Neuronal stem cell (in vitro differentiated cells): ENCODE results near the gene MATN3.

Experiments used
- DNase-seq: peaks from one replicate; pipeline ENCODE4 v3.0.0-alpha.2; 2013; ENCODE audit warnings: low spot score
- H2AFZ ChIP-seq: one replicate; pipeline ENCODE4 v1.6.1; 2013; ENCODE audit warnings: mild to moderate bottlenecking, low read length, inconsistent platforms
- H2AK5ac ChIP-seq: 2 replicates; pipeline ENCODE4 v1.6.1; 2013; ENCODE audit warnings: low read depth, mild to moderate bottlenecking, inconsistent platforms, low read length, moderate library complexity, mixed read lengths
- H2BK120ac ChIP-seq: 2 replicates; pipeline ENCODE4 v1.6.1; 2013; ENCODE audit warnings: low read depth, mild to moderate bottlenecking, inconsistent platforms, low read length, moderate library complexity, mixed read lengths
- H2BK12ac ChIP-seq: one replicate; pipeline ENCODE4 v1.6.1; 2013; ENCODE audit warnings: low read length, inconsistent platforms
- H2BK15ac ChIP-seq: 2 replicates; pipeline ENCODE4 v1.6.1; 2013; ENCODE audit warnings: mild to moderate bottlenecking, low read length, inconsistent platforms, mixed read lengths
- H2BK5ac ChIP-seq: one replicate; pipeline ENCODE4 v1.6.1; 2013; ENCODE audit warnings: inconsistent platforms, mild to moderate bottlenecking, low read length, moderate library complexity
- H3K14ac ChIP-seq: one replicate; pipeline ENCODE4 v1.6.1; 2013; ENCODE audit warnings: low read length, inconsistent platforms
- H3K18ac ChIP-seq: 2 replicates; pipeline ENCODE4 v1.6.1; 2013; ENCODE audit warnings: low read length, inconsistent platforms
- H3K23ac ChIP-seq: 2 replicates; pipeline ENCODE4 v1.6.1; 2013; ENCODE audit warnings: low read depth, mild to moderate bottlenecking, mixed read lengths, low read length, inconsistent platforms; ENCODE audit not compliant: poor library complexity
- H3K27ac ChIP-seq: replicated peaks from 3 replicates; pipeline ENCODE4 v1.5.1; 2013; ENCODE audit warnings: low read length, inconsistent platforms
- H3K27me3 ChIP-seq, 3 experiments: 2 replicates each; pipeline ENCODE4 v1.6.1; 2013; ENCODE audit warnings: low read length in 3 of 3, mild to moderate bottlenecking in 2 of 3, inconsistent platforms in 1 of 3, low read depth in 1 of 3, mixed read lengths in 1 of 3, moderate library complexity in 1 of 3; ENCODE audit not compliant: control insufficient read depth in 3 of 3, insufficient read depth in 3 of 3
- H3K36me3 ChIP-seq, 2 donors: replicated peaks in 1 of 2; 2 replicates each; pipeline ENCODE4 v1.6.1; 2013; ENCODE audit warnings: low read length in 2 of 2; ENCODE audit not compliant: control insufficient read depth in 2 of 2, insufficient read depth in 2 of 2
- H3K4ac ChIP-seq: 2 replicates; pipeline ENCODE4 v1.6.1; 2013; ENCODE audit warnings: inconsistent platforms, mild to moderate bottlenecking, low read length, moderate library complexity
- H3K4me1 ChIP-seq, 2 donors: 1 replicate in 1 of 2; 2 replicates in 1 of 2; pipeline ENCODE4 v1.6.1; 2013; ENCODE audit warnings: low read length in 2 of 2, low read depth in 1 of 2; ENCODE audit not compliant: control insufficient read depth in 2 of 2, insufficient read depth in 1 of 2
- H3K4me2 ChIP-seq: one replicate; pipeline ENCODE4 v1.6.1; 2013; ENCODE audit warnings: mild to moderate bottlenecking, low read length, inconsistent platforms; ENCODE audit not compliant: insufficient read depth, poor library complexity, severe bottlenecking
- H3K4me3 ChIP-seq, 2 donors: 2 replicates each; pipeline ENCODE4 v1.5.1; 2013; ENCODE audit warnings: low read length in 2 of 2, mild to moderate bottlenecking in 2 of 2, inconsistent platforms in 1 of 2, moderate library complexity in 1 of 2
- H3K79me1 ChIP-seq: one replicate; pipeline ENCODE4 v1.6.1; 2013; ENCODE audit warnings: low read depth, mild to moderate bottlenecking, inconsistent platforms, low read length, moderate library complexity
- H3K9ac ChIP-seq: one replicate; pipeline ENCODE4 v1.6.1; 2013; ENCODE audit warnings: mild to moderate bottlenecking, low read depth, low read length, inconsistent platforms; ENCODE audit not compliant: poor library complexity
- H3K9me3 ChIP-seq, 2 donors: replicated peaks in 1 of 2; 2 replicates each; pipeline versions ENCODE3 to v1.6.1; 2013; ENCODE audit warnings: low read length in 2 of 2, mild to moderate bottlenecking in 2 of 2, inconsistent platforms in 1 of 2, low read depth in 1 of 2, mixed read lengths in 1 of 2, moderate library complexity in 1 of 2; ENCODE audit not compliant: control insufficient read depth in 2 of 2, insufficient read depth in 1 of 2
- H4K8ac ChIP-seq: one replicate; pipeline ENCODE4 v1.6.1; 2013; ENCODE audit warnings: low read depth, mild to moderate bottlenecking, inconsistent platforms, low read length, moderate library complexity
- H4K91ac ChIP-seq: one replicate; pipeline ENCODE4 v1.6.1; 2013; ENCODE audit warnings: low read length, low read depth, mild to moderate bottlenecking, inconsistent platforms; ENCODE audit not compliant: poor library complexity
- WGBS, 2 donors: extraction: QIAGEN DNeasy Blood & Tissue Kit; methylation state at CpG; one replicate each; pipeline ENCODE4 v1.1.7; 2013; ENCODE audit warnings: missing lambda C conversion rate in 2 of 2, mixed read lengths in 1 of 2; ENCODE audit not compliant: insufficient read length in 2 of 2, insufficient replicate concordance in 1 of 2; ENCODE audit errors: extremely low coverage in 2 of 2; 5-methylcytosine and 5-hydroxymethylcytosine counted together

The MATN3 gene

DNA sequence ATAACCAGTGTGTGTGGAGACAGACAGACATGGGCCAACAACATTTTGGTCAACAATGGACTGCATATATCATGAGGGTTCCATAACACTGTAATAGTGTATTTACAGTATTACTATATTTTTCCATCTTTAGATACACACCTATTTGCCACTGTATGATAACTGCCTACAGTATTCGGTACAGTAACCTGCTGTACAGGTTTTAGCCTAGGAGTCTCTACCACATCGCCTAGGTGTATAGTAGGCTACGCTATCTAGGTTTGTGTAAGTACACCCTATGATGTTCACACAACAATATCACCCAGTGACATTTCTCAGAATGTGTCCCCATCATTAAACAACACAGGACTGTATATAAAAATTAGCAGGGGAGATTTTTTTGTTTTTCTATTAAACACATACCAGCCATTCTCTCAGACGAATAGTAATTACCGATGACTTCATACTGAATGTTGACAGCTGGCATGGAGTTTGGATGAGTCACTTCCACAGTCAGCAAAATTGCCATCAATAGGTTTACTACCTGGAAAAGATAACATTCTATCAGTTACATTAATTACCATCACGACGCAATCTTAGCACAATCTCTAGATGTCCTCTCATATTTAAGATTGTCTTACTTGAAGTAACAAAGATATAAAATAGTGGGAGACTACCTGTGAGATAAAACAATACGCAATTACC, 28.2 kb upstream of the MATN3 start:
- Histone ChIP-seq H3K4ac (no peak overlapping the region), H4K91ac (no peak overlapping the region), H4K8ac (no peak overlapping the region), H2BK15ac (no peak overlapping the region), H3K9ac (no peak overlapping the region), H3K14ac (no peak overlapping the region), H3K36me3 (peaks cover 23 to 92% of the 10 kb centered on the region in 2 donors), H3K4me2 (no peak overlapping the region), H3K18ac (no peak overlapping the region), H3K27me3 (no peaks in the 10 kb centered on the region), H2AK5ac (no peak overlapping the region), H3K23ac (no peak overlapping the region), H3K9me3 (no peaks in the 10 kb centered on the region), H3K4me1 (no peaks in the 10 kb centered on the region), H2AFZ (no peak overlapping the region), H2BK12ac (no peak overlapping the region), H3K79me1 (no peaks in the 10 kb centered on the region), H2BK120ac (no peak overlapping the region), H2BK5ac (no peak overlapping the region), H3K4me3 (no peak overlapping the region), H3K27ac (no peak overlapping the region)
- no peak for DNase-seq
- no CpG with 5 or more reads among the region's 8 CpGs for WGBS, 2 donors

- WGBS, 2 donors: no CpG with 5 or more reads among the region's 2 CpGs
- H3K36me3 ChIP-seq: peaks cover 40 to 99% of the 10 kb centered on the region in 2 donors
These were observed 25.2 kb upstream of the MATN3 start for GRCh38 chr2:20037660-20038059.

DNA sequence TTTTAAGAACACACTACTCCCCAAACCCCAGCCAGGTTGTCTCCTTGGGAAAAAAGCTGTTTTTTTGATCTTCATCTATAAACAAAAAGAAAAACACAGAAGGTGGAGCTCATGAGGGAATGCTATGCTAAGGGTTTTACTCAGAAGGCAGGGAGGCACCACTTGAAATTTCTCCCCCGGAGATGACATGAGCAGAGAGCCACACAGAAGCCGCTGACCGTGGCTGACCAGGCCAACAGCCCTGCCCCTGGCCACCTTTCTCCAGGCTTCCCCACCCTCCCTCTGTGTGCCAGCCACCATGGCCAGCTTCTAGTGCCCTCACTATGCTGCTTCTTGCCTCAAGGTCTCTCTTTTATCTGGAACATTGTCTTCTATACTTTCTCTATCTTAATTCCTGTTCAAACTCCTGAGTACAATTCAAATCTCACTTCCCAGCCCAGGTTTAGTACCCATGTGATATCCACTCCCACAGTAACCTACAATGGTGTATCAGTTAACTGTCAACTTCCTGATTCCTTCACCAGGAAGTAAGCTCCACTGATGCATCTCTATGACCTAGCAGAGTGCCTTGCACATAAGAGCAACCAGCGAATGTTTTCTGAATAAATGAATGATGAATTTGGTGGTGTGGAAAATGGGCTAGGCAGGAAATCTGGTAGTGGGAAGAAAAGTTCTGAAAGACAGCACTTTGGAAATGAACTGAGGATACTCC, 23.6 kb upstream of the MATN3 start:
- WGBS, 2 donors: no CpG with 5 or more reads among the region's 4 CpGs
- Histone ChIP-seq H3K36me3 (peaks cover 37 to 99% of the 10 kb centered on the region in 2 donors), H3K27ac (no peak overlapping the region)

More at GRCh38 chr2:20037660-20038059, 25.2 kb upstream of the MATN3 start:
- no peaks in the 10 kb centered on the region for H3K27me3 ChIP-seq
- no peak overlapping the region for H3K18ac ChIP-seq
- H3K9me3 ChIP-seq: no peaks in the 10 kb centered on the region
- H2BK5ac ChIP-seq: no peak overlapping the region
- no peak overlapping the region for H2AFZ ChIP-seq
- H3K4ac ChIP-seq: no peak overlapping the region
- no peak for DNase-seq
- H3K4me1 ChIP-seq: no peaks in the 10 kb centered on the region
- no peak overlapping the region for H4K8ac ChIP-seq
- no peak overlapping the region for H3K9ac ChIP-seq
- H3K27ac ChIP-seq: no peak overlapping the region
- no peak overlapping the region for H3K4me3 ChIP-seq
- H3K4me2 ChIP-seq: no peak overlapping the region
- H3K23ac ChIP-seq: no peak overlapping the region
- no peak overlapping the region for H2BK15ac ChIP-seq
- H2AK5ac ChIP-seq: no peak overlapping the region
- H2BK120ac ChIP-seq: no peak overlapping the region
- H3K79me1 ChIP-seq: no peaks in the 10 kb centered on the region
- no peak overlapping the region for H3K14ac ChIP-seq
- no peak overlapping the region for H4K91ac ChIP-seq
- no peak overlapping the region for H2BK12ac ChIP-seq

GRCh38 chr2:20034821-20035220, 22.4 kb upstream of the MATN3 start:
- no peak overlapping the region for H4K8ac ChIP-seq
- no peak overlapping the region for H3K4ac ChIP-seq
- H2BK120ac ChIP-seq: no peak overlapping the region
- no peak overlapping the region for H2AFZ ChIP-seq
- H2AK5ac ChIP-seq: no peak overlapping the region
- H3K4me2 ChIP-seq: no peak overlapping the region
- no peak overlapping the region for H2BK15ac ChIP-seq
- H4K91ac ChIP-seq: no peak overlapping the region
- no CpG with 5 or more reads among the region's 2 CpGs for WGBS, 2 donors
- H3K27ac ChIP-seq: no peak overlapping the region
- no peak for DNase-seq
- no peak overlapping the region for H3K9ac ChIP-seq
- H3K4me1 ChIP-seq: no peaks in the 10 kb centered on the region
- no peak overlapping the region for H3K18ac ChIP-seq
- H3K23ac ChIP-seq: no peak overlapping the region
- H3K79me1 ChIP-seq: no peaks in the 10 kb centered on the region
- no peak overlapping the region for H2BK12ac ChIP-seq
- H2BK5ac ChIP-seq: no peak overlapping the region
- peaks cover 2 to 13% of the 10 kb centered on the region in 2 donors for H3K9me3 ChIP-seq
- H3K27me3 ChIP-seq: no peaks in the 10 kb centered on the region
- no peak overlapping the region for H3K14ac ChIP-seq
- no peak overlapping the region for H3K4me3 ChIP-seq
- H3K36me3 ChIP-seq: peaks cover 33 to 100% of the 10 kb centered on the region in 2 donors

More for the DNA sequence above, 23.6 kb upstream of the MATN3 start:
- no peak overlapping the region for H2BK12ac ChIP-seq
- no peak overlapping the region for H3K14ac ChIP-seq
- H3K79me1 ChIP-seq: no peaks in the 10 kb centered on the region
- H3K27me3 ChIP-seq: no peaks in the 10 kb centered on the region
- no peak overlapping the region for H4K8ac ChIP-seq
- no peak overlapping the region for H2BK15ac ChIP-seq
- no peak overlapping the region for H3K4ac ChIP-seq
- no peak overlapping the region for H2AK5ac ChIP-seq
- H3K4me1 ChIP-seq: no peaks in the 10 kb centered on the region
- H3K4me3 ChIP-seq: no peak overlapping the region
- H3K4me2 ChIP-seq: no peak overlapping the region
- no peak overlapping the region for H3K9ac ChIP-seq
- no peak overlapping the region for H3K23ac ChIP-seq
- no peak for DNase-seq
- no peak overlapping the region for H3K18ac ChIP-seq
- no peak overlapping the region for H2BK5ac ChIP-seq
- H2BK120ac ChIP-seq: no peak overlapping the region
- H3K9me3 ChIP-seq: peaks cover 0 to 2% of the 10 kb centered on the region in 2 donors
- no peak overlapping the region for H2AFZ ChIP-seq
- H4K91ac ChIP-seq: no peak overlapping the region
